ENCODE data around the gene CSAG3. TPM values are rescaled to one million over a fixed set of nuclear protein-coding genes. Genes with fewer than 3 reads are reported as not detected.

CSAG3 gene
- total and polyA plus RNA-seq, 2 of the 8 experiments (the other 6 are each of a cell fraction or from before 2014, with no cell fraction given), result 0.12 TPM; not detected in 1

DNA sequence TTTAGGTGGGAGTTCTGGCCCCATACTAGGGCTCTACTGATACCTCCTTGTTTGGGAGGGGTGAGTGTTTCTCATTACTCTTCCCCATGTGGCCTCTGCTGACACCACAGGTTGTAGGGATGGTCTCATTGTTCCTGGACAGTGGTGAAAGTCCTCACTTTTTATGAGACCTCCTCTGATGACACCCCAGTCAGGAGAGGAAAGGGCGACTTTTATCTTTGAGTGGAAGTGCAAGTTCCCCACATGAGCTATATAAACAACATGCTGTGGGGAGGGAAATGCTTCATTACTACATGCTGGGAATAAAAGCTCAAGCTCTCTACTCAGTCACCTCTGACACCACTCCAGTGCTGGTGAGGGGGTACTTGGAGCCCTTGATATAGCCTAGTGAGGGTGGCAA lies 39.9 kb downstream of the CSAG3 start:
- ChIA-PET CTCF (ENCODE audit: partially characterized antibody) (interaction anchor here (1.9 kb wide), 1 partner anchor 19 kb away, joined by 6 read pairs; no protein-coding TSS in a partner anchor), POLR2A (ENCODE audit: partially characterized antibody) (interaction anchor here (0.7 kb wide), 1 partner anchor 1039 kb away, joined by 3 read pairs; no protein-coding TSS in a partner anchor)
- Histone ChIP-seq H2AFZ (ENCODE audit: low read length) (no peak overlapping the region), H3K14ac (ENCODE audit: insufficient read length) (no peak overlapping the region), H3K9me3 (ENCODE audit: insufficient read depth in 2 of 2, low read depth in 1 of 2, low read length in 1 of 2) (no peaks in the 10 kb centered on the region), H4K91ac (replicated peaks; ENCODE audit: insufficient read length, low read length) (no peak overlapping the region), H3K18ac (ENCODE audit: extremely low read depth, low read length) (no peak overlapping the region), H3K27me3 (replicated peaks in 1 of 4; ENCODE audit: control insufficient read depth in 3 of 4, extremely low read depth in 1 of 4, insufficient read depth in 3 of 4, low read length in 3 of 4) (no peaks in the 10 kb centered on the region), H4K20me1 (replicated peaks in 1 of 2; ENCODE audit: control insufficient read depth in 1 of 2, insufficient read depth in 2 of 2, low read length in 2 of 2) (no peaks in the 10 kb centered on the region), H3K23me2 (ENCODE audit: low read depth, low read length) (no peaks in the 10 kb centered on the region), H3K23ac (ENCODE audit: insufficient read length) (no peak overlapping the region), H2BK15ac (ENCODE audit: low read length) (no peak overlapping the region), H3K4me2 (ENCODE audit: insufficient read depth in 1 of 2, low read depth in 2 of 2, low read length in 2 of 2) (no peak overlapping the region), H3K4me1 (replicated peaks in 1 of 4; ENCODE audit: control insufficient read depth in 3 of 4, insufficient read depth in 4 of 4, low read length in 3 of 4) (no peaks in the 10 kb centered on the region), H2BK12ac (ENCODE audit: low read depth, low read length) (no peak overlapping the region), H3K4me3 (ENCODE audit: extremely low read depth in 1 of 4, insufficient read depth in 2 of 4, low read depth in 3 of 4, low read length in 4 of 4) (no peak overlapping the region), H2AK5ac (ENCODE audit: low read depth, low read length) (no peak overlapping the region), H4K8ac (ENCODE audit: extremely low read depth, insufficient read depth, low read length) (no peak overlapping the region), H3K9ac (replicated peaks in 1 of 4; ENCODE audit: extremely low read depth in 1 of 4, low read depth in 3 of 4, low read length in 3 of 4) (no peak overlapping the region), H3K36me3 (ENCODE audit: control insufficient read depth in 2 of 4, insufficient read depth in 4 of 4, low read length in 3 of 4) (no peaks in the 10 kb centered on the region), H3K79me1 (ENCODE audit: low read depth, low read length) (no peaks in the 10 kb centered on the region), H4K5ac (ENCODE audit: insufficient read length, low read depth, low read length) (no peak overlapping the region), H2BK120ac (replicated peaks; ENCODE audit: low read depth, low read length) (no peak overlapping the region), H2BK5ac (ENCODE audit: low read depth, low read length) (no peak overlapping the region), H3K4ac (replicated peaks; ENCODE audit: insufficient read length, low read depth, low read length) (no peak overlapping the region), H3K27ac (ENCODE audit: low read depth, low read length) (no peak overlapping the region), H3K56ac (replicated peaks; ENCODE audit: insufficient read length, low read depth, low read length) (no peak overlapping the region), H2BK20ac (ENCODE audit: low read length) (no peak overlapping the region), H3K79me2 (ENCODE audit: control insufficient read depth in 1 of 2, insufficient read depth in 2 of 2, low read length in 2 of 2) (no peaks in the 10 kb centered on the region)
- no peak for FAIRE-seq
- WGBS, 2 experiments (ENCODE audit: extremely low coverage in 1 of 2, insufficient coverage in 1 of 2, insufficient read length in 1 of 2, insufficient replicate concordance in 2 of 2, low coverage in 1 of 2, low lambda C conversion rate in 2 of 2, missing lambda C conversion rate in 1 of 2), result 50% methylated on average over 1 of the region's 1 CpG; no CpG with 5 or more reads in 1 of the 2 experiments
- no peak for DNase-seq (ENCODE audit: low read depth in 1 of 2, low spot score in 2 of 2)
- TF ChIP-seq, protein P1, sequence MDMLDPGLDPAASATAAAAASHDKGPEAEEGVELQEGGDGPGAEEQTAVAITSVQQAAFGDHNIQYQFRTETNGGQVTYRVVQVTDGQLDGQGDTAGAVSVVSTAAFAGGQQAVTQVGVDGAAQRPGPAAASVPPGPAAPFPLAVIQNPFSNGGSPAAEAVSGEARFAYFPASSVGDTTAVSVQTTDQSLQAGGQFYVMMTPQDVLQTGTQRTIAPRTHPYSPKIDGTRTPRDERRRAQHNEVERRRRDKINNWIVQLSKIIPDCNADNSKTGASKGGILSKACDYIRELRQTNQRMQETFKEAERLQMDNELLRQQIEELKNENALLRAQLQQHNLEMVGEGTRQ (IDR thresholded peaks at IDR 0.05; ENCODE audit: low read length), result no peak
- TF ChIP-seq CREB1 (IDR thresholded peaks at IDR 0.05) (no peak), YY1 (IDR thresholded peaks at IDR 0.05; ENCODE audit: low read depth, low read length) (no peak), EZH2 (IDR thresholded peaks at IDR 0.05; ENCODE audit: low read depth, low read length, severe bottlenecking) (no peak), MAFK (IDR thresholded peaks at IDR 0.05; ENCODE audit: low read depth, low read length) (no peak), CHD2 (IDR thresholded peaks at IDR 0.05; ENCODE audit: low read length) (no peak)
- TF ChIP-seq, protein P2, sequence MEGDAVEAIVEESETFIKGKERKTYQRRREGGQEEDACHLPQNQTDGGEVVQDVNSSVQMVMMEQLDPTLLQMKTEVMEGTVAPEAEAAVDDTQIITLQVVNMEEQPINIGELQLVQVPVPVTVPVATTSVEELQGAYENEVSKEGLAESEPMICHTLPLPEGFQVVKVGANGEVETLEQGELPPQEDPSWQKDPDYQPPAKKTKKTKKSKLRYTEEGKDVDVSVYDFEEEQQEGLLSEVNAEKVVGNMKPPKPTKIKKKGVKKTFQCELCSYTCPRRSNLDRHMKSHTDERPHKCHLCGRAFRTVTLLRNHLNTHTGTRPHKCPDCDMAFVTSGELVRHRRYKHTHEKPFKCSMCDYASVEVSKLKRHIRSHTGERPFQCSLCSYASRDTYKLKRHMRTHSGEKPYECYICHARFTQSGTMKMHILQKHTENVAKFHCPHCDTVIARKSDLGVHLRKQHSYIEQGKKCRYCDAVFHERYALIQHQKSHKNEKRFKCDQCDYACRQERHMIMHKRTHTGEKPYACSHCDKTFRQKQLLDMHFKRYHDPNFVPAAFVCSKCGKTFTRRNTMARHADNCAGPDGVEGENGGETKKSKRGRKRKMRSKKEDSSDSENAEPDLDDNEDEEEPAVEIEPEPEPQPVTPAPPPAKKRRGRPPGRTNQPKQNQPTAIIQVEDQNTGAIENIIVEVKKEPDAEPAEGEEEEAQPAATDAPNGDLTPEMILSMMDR (IDR thresholded peaks at IDR 0.05; ENCODE audit: control extremely low read depth in 1 of 3, insufficient read depth in 1 of 3, low read depth in 1 of 3, low read length in 3 of 3), result no peak
